Panc1 (cell line): Measurements from ENCODE around the gene LINC01488. TPM values are rescaled to one million over a fixed set of nuclear protein-coding genes. Genes with fewer than 3 reads are reported as not detected.

Experiments
- ATAC-seq: fragments of 200-7000 bp; cut with Tn5 transposase; 2 replicates; pipeline ENCODE4 v1.9.1; 2020; ENCODE audit warnings: mild to moderate bottlenecking, moderate library complexity
- Bru-seq: library from RNA; stranded (reverse); fragments of 400-500 nt; gene quantifications from one replicate; lab custom pipeline; 2021; lab: Mats Ljungman, UMichigan
- BruChase-seq, 2 experiments: library from RNA; stranded (reverse); fragments of 400-500 nt; gene quantifications; one replicate each; lab custom pipeline; 2021; lab: Mats Ljungman, UMichigan
- BruUV-seq: library from RNA; stranded (reverse); fragments of 400-500 nt; replicated peaks from 2 replicates; lab custom pipeline; 2021; lab: Mats Ljungman, UMichigan
- CTCF ChIA-PET: fragments of 300-600 bp; sonication (Branson Sonifier 250); formaldehyde crosslinking; loops from one replicate; lab custom pipeline; 2022; ENCODE audit warnings: antibody characterized with exemption; lab: Charles Lee
- POLR2A ChIA-PET: fragments of 300-600 bp; sonication (Branson Sonifier 250); formaldehyde crosslinking; loops from one replicate; lab custom pipeline; 2022; ENCODE audit warnings: antibody characterized with exemption; lab: Charles Lee
- DNase-seq: peaks from one replicate; pipeline ENCODE4 v3.0.0-alpha.2; 2010; ENCODE audit warnings: low read depth, low spot score
- H3K27ac ChIP-seq: 2 replicates; pipeline ENCODE4 v1.5.1; 2011; ENCODE audit warnings: mild to moderate bottlenecking, low read length, inconsistent platforms
- H3K27me3 ChIP-seq: fragments of 200-500 bp; sonication (Bioruptor generic); 2 replicates; pipeline ENCODE4 v1.6.0; 2014; ENCODE audit warnings: low read length, inconsistent platforms; ENCODE audit not compliant: control insufficient read depth, insufficient read depth
- H3K36me3 ChIP-seq: fragments of 200-500 bp; sonication (Bioruptor generic); 2 replicates; pipeline ENCODE4 v1.5.1; 2014; ENCODE audit warnings: inconsistent platforms, mild to moderate bottlenecking, low read length, moderate library complexity; ENCODE audit not compliant: control insufficient read depth, insufficient read depth
- H3K4me1 ChIP-seq: 2 replicates; pipeline ENCODE4 v1.5.1; 2011; ENCODE audit warnings: inconsistent platforms, mild to moderate bottlenecking, low read length, moderate library complexity; ENCODE audit not compliant: control insufficient read depth, insufficient read depth
- H3K4me3 ChIP-seq, 2 experiments: 2 replicates each; pipeline ENCODE4 v1.5.1; 2011 to 2012; ENCODE audit warnings: low read depth in 2 of 2, low read length in 2 of 2, mild to moderate bottlenecking in 2 of 2, inconsistent platforms in 1 of 2, moderate library complexity in 1 of 2
- H3K9me3 ChIP-seq: fragments of 200-500 bp; sonication (Bioruptor generic); 2 replicates; pipeline ENCODE4 v1.5.1; 2014; ENCODE audit warnings: low read depth, mild to moderate bottlenecking, inconsistent platforms, low read length, moderate library complexity; ENCODE audit not compliant: control insufficient read depth, insufficient read depth
- CTCF ChIP-seq: fragments of 450-650 bp; IDR thresholded peaks from 2 replicates; pipeline ENCODE4 v1.5.1; 2017; ENCODE audit warnings: mild to moderate bottlenecking
- POLR2AphosphoS5 ChIP-seq: IDR thresholded peaks from 2 replicates; pipeline ENCODE4 v1.6.1; 2012; ENCODE audit warnings: mild to moderate bottlenecking, low read depth, low read length, moderate library complexity
- SIN3A ChIP-seq: IDR thresholded peaks from 2 replicates; pipeline ENCODE4 v1.6.1; 2012; ENCODE audit warnings: low read depth, mild to moderate bottlenecking, low read length, moderate library complexity, borderline replicate concordance; ENCODE audit not compliant: insufficient read depth
- TCF7L2 ChIP-seq: IDR thresholded peaks from 2 replicates; pipeline ENCODE4 v1.6.1; 2011; ENCODE audit warnings: mild to moderate bottlenecking, low read depth, low read length, inconsistent platforms
- in situ Hi-C: cut with HindIII; loops from 2 replicates; pipeline ENCODE4 v1.10.0; 2016; ENCODE audit warnings: low sequenced_read_pairs, low pct_unique_long_range_greater_than_20kb
- intact Hi-C: fragments of 100-400 bp; cut with micrococcal nuclease; formaldehyde crosslinking; loops from one replicate; pipeline ENCODE4 v1.10.0; 2022; ENCODE audit not compliant: unreplicated experiment
- long read RNA-seq: library from polyadenylated mRNA; unstranded; transcript quantifications from one replicate; pipeline ENCODE4 v2.0.0, GENCODE V29; 2021; ENCODE audit not compliant: unreplicated experiment
- polyA plus RNA-seq: library from polyadenylated mRNA; unstranded; fragments of >200 nt; gene quantifications from one replicate; pipeline ENCODE4 v1.2.1, GENCODE V29; 2012; ENCODE audit warnings: missing spikeins; ENCODE audit not compliant: insufficient read length
- total RNA-seq: library from RNA; stranded (reverse); gene quantifications from one replicate; pipeline ENCODE4 v1.2.1, GENCODE V29; 2021; ENCODE audit not compliant: unreplicated experiment
- TF ChIP-seq, protein P1 (sequence below), 2 experiments: IDR thresholded peaks; 2 replicates each; pipeline ENCODE4 v1.6.1; 2011 to 2012; ENCODE audit warnings: low read depth in 2 of 2, control low read depth in 1 of 2, low read length in 1 of 2, mild to moderate bottlenecking in 1 of 2, moderate library complexity in 1 of 2; ENCODE audit not compliant: insufficient read depth in 1 of 2

LINC01488 gene
- not detected for total RNA-seq
- not detected for polyA plus RNA-seq
- not detected for Bru-seq, nascent RNA
- not detected for BruChase-seq, experiment 1, labeled RNA remaining after a 2-hour chase
- BruChase-seq, experiment 2, labeled RNA remaining after a 6-hour chase, result not detected
- long read RNA-seq, result 0 reads

DNA sequence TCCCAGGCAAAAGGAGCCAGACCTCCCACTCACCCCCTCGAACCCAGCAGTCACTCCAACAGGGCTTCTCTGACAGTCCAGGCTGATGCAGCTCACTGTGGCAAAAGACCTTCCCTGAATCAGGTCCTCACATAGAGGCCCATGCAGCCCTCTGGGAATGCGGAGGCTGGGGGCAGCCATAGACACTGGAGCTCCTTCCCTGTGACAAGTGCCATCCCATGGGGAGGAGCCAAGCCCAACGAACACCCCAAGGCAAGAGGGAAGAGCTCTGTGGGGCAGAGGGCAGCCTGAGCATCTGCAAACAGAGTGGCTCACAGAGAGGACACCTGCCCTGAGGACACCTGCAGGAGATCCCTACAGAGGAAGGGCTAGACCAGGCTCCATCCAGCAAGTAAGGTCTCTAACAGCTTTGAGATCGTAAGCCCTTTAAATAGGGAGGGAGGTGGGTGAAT lies at the start of gene LINC01488:
Gene LINC01488 (plus strand): TSS at position 271 of the 452 bp plus-strand sequence.
- no peak within 1 kb of the TSS for H3K4me3 ChIP-seq
- ChIA-PET POLR2A (no interaction called here), CTCF (no interaction called here)
- in situ Hi-C loops (no loop called here), intact Hi-C loops (no loop called here)
- no peaks in the 10 kb centered on the region for H3K27me3 ChIP-seq
- no peak within 1 kb of the TSS for H3K27ac ChIP-seq
- no peaks in the 10 kb centered on the region for H3K36me3 ChIP-seq
- H3K9me3 ChIP-seq, result no peaks in the 10 kb centered on the region
- BruUV-seq, result no TSS peak
- no peak for DNase-seq
- peaks cover 7% of the 10 kb centered on the region; the same call in 1 of the 2 replicates for H3K4me1 ChIP-seq
- TF ChIP-seq SIN3A (no peak), POLR2AphosphoS5 (no peak), CTCF (no peak), TCF7L2 (no peak)
- TF ChIP-seq, protein P1, sequence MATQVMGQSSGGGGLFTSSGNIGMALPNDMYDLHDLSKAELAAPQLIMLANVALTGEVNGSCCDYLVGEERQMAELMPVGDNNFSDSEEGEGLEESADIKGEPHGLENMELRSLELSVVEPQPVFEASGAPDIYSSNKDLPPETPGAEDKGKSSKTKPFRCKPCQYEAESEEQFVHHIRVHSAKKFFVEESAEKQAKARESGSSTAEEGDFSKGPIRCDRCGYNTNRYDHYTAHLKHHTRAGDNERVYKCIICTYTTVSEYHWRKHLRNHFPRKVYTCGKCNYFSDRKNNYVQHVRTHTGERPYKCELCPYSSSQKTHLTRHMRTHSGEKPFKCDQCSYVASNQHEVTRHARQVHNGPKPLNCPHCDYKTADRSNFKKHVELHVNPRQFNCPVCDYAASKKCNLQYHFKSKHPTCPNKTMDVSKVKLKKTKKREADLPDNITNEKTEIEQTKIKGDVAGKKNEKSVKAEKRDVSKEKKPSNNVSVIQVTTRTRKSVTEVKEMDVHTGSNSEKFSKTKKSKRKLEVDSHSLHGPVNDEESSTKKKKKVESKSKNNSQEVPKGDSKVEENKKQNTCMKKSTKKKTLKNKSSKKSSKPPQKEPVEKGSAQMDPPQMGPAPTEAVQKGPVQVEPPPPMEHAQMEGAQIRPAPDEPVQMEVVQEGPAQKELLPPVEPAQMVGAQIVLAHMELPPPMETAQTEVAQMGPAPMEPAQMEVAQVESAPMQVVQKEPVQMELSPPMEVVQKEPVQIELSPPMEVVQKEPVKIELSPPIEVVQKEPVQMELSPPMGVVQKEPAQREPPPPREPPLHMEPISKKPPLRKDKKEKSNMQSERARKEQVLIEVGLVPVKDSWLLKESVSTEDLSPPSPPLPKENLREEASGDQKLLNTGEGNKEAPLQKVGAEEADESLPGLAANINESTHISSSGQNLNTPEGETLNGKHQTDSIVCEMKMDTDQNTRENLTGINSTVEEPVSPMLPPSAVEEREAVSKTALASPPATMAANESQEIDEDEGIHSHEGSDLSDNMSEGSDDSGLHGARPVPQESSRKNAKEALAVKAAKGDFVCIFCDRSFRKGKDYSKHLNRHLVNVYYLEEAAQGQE (IDR thresholded peaks at IDR 0.05; ENCODE audit: insufficient read depth in 1 of 2, low read depth in 2 of 2, low read length in 1 of 2), result no peak
- ATAC-seq, result no peak

GRCh38 chr11:69431893-69432738 lies 49.3 kb upstream of the LINC01488 start:
- CTCF ChIA-PET, result no interaction called here
- POLR2A ChIA-PET, result interaction anchor here (0.6 kb wide), 1 partner anchor 41 kb away, joined by 3 read pairs; no protein-coding TSS in a partner anchor
- no peaks in the 10 kb centered on the region for H3K9me3 ChIP-seq
- no peak for DNase-seq
- H3K4me1 ChIP-seq, result peaks cover 19% of the 10 kb centered on the region
- H3K27ac ChIP-seq, result no peak overlapping the region
- no peak for TF ChIP-seq POLR2AphosphoS5
- TF ChIP-seq SIN3A, result no peak
- no peak for TF ChIP-seq TCF7L2
- TF ChIP-seq, protein P1 (IDR thresholded peaks at IDR 0.05; ENCODE audit: insufficient read depth in 1 of 2, low read depth in 2 of 2, low read length in 1 of 2), result no peak
- TF ChIP-seq CTCF, result no peak
- ATAC-seq, result no peak
- H3K27me3 ChIP-seq, result no peaks in the 10 kb centered on the region
- intact Hi-C loops (no loop called here), in situ Hi-C loops (no loop called here)
- no peaks in the 10 kb centered on the region for H3K36me3 ChIP-seq
- no TSS peak for BruUV-seq
- no peak overlapping the region for H3K4me3 ChIP-seq
